ENCODE results near the gene POPDC2.
A peak's percentile ranks its signal among the peaks of the same experiment; 100 is the strongest.
"Not testable (repeated sequence)": the region's sequence is repeated elsewhere in the genome, so short reads cannot be mapped to it uniquely, and the experiment has no call there.

POPDC2 gene

GRCh38 chr3:119660474-119661440 is at the start of gene POPDC2:
Gene POPDC2 (minus strand): TSS chr3:119660589. CDS start chr3:119660423, 166 bp downstream.
- DNase-seq (ENCODE audit: low spot score) = no peak

GRCh38 chr3:119703820-119704531 is 43.6 kb upstream of the POPDC2 start:
- DNase-seq (ENCODE audit: low spot score) = no peak

DNA sequence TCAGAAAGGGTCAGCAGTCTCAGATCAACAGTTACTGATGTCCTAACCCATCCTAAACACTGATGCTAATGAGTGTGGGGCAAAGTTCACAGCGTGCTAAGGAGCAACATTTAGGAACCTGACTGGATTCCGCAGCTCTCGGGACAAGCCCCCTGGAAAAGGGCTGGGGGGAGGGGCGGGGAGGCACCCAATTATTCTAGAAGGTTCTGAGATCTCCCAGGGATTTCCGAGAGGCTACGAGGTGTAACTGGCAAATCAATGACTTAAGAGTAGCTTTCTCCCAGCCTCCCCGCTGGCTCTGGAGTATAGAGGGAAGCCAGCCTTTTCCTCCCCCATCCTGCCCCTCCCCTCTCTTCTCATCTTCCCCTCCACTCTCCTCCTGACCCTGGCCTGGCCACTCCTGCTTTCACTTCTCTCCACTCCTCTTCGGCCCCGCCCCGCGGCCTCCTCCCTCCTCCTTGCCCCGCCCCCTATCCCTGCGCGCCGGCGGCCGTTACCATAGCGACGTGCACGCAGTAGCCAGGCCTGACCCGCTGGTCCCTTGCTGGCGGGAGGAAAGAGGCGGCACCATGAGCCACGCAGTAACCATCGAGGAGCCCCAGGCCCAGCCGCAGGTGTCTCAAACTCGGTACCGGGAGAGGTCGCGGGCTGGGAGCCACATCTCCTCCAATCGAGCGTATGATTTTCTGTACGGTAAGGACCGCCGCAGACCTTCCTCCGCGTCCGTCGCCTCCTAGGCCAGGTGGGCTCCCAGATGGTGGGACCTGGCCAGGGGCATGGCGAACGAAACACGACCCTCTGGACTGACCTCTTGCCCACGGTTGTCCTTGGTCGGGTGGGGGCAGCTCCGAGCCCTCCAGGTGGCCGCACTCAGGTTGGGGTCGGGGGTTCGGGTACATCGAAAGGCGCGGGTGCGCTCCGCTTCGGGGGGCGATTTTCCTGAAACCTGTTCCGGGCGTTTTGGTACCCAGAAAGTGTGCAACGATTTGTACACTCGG is 42.4 kb upstream of the POPDC2 start, which contains the start of gene CFAP91:
CFAP91 (plus strand) TSS at position 493 of the 998 bp plus-strand sequence; CDS start at position 570, 77 bp downstream.
- DNase-seq (ENCODE audit: low spot score) = peak; percentile 66

GRCh38 chr3:119700920-119701734 is 40.7 kb upstream of the POPDC2 start:
- no peak for DNase-seq (ENCODE audit: low spot score)

GRCh38 chr3:119700269-119700919 is 40.0 kb upstream of the POPDC2 start:
- no peak for DNase-seq (ENCODE audit: low spot score)

DNA sequence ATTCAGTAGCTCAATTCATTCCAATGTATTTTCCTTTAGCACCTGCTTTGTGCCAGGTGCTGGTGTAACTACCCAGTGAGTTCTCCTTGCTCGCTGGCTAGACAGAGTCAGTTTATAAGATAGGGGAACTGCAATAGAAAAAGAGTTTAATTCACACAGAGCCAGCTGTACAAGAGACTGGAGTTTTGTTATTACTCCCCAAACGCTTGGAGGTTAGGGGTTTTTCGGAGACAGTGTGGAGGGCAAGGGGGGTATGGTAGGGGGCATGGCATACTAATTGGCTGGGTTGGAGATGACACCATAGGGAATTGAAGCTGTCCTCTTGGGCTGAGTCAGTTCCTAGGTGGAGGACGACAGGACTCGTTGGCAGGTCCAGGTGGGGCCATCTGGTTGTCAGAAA is 37.0 kb upstream of the POPDC2 start:
- no peak for DNase-seq (ENCODE audit: low spot score)

GRCh38 chr3:119695480-119695879 is 35.1 kb upstream of the POPDC2 start:
- no peak for DNase-seq (ENCODE audit: low spot score)

DNA sequence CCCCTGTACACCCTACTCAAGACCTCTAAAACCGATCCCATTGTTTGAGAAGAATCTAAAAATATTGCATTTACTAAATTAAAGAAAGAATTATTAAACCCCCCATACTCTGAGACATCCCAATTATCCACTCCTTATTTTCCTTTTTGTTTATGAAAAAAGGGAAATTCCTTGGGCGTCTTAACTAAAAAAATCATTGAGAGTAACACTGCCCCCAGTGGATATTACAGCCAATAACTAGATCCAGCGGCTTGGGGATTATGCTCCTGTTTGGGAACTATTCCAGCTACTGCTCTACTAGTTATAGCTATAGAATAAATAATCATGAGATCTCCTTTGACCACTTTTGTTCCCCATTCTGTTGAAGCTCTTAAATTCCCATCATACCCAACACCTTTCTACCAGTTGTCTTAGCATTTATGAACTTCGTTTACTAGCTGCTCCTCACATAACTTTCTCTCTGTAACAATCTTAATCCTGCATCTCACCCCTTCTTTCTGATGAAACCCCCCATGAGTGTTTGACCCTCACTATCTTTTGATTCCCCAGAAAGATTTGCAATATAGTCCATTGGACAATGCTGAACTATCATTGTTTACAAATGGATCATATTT is 29.8 kb upstream of the POPDC2 start:
- no peak for DNase-seq (ENCODE audit: low spot score)

DNA sequence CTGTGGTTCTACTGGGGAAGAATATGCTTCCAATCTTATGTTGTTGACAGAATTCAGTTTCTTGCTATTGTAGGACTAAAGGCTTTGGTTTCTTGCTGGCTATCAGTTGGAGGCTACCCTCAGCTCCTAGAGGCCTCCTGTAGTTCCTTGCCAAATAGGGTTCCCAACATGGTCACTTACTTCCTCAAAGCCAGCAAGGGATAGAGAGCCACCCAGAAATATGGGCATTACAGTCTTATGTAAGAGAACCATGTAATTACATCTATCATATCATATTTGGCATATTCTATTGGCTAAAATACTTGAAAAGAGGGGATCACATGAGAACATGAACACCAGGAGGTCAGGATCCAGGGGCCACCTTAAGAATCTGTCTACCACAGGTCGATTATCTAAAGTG is 23.0 kb upstream of the POPDC2 start:
- no peak for DNase-seq (ENCODE audit: low spot score)

DNA sequence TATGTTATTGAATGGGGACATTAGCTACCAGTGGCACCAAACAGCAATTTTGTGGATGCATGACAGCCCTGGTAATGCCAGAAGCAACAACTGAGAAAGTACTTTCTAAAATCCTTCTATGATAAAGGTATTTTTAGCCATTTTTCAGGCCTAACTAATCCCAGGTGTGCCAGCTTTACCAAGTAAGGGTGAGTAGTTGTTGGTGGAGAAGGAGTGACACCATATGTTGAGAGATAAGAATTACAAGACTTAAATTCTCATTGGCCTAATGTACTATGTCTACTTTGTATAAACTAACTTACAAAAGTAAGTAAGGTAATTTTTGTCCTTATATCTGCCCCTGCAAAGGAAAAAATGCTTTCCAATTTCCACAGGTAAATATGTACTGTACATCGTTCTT is 20.9 kb upstream of the POPDC2 start:
- DNase-seq (ENCODE audit: low spot score) = peak; percentile 38

DNA sequence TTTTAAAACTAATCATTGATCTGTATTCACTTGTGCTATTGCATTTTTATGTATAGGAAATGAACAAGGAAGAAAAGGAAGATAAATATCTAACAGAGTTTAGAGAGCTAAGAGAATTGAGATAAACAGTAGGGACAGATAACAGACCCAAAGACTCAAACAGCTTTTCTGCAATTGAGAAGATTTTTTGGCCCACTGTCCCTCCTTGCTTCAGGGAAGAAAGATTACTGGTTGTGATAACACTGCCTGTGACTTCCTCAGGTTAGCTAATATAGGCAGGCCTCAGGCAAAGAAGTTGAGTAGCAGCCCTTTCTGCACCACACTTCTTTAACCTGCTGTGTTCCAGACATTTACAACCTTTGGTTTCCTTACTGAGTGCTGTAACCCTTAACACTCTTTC is 19.5 kb upstream of the POPDC2 start:
- no peak for DNase-seq (ENCODE audit: low spot score)

- not testable (repeated sequence) for DNase-seq (ENCODE audit: low spot score)
Observed at GRCh38 chr3:119678209-119678608, 17.8 kb upstream of the POPDC2 start.

GRCh38 chr3:119677641-119677934 is 17.2 kb upstream of the POPDC2 start:
- no peak for DNase-seq (ENCODE audit: low spot score)

- peak; percentile 95 for DNase-seq (ENCODE audit: low spot score)
Observed at GRCh38 chr3:119676771-119677640, 16.6 kb upstream of the POPDC2 start, which contains the start of gene COX17. Gene COX17 (minus strand): TSS chr3:119677406. CDS start chr3:119677310, 96 bp downstream.

DNA sequence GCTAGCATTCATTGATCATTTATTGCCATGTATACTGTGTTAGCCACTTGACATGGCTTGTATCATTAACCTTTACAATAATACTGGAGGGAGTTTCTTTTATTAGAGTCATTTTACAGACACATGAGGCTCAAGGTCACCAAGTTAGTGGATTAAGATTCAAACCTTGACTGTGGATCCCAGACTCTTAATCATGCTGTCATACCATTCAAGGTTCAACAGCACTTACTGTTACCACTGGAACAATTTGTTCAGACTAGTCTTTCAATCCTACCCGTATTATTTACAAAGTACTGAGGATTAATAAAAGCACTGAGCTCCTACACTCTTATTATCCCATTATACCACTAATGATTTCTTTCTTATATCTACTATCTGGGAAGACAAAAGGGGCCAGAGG is 15.6 kb upstream of the POPDC2 start:
- no peak for DNase-seq (ENCODE audit: low spot score)

GRCh38 chr3:119675188-119675874 is 14.9 kb upstream of the POPDC2 start:
- DNase-seq (ENCODE audit: low spot score) = no peak

GRCh38 chr3:119673875-119674274 is 13.5 kb upstream of the POPDC2 start:
- no peak for DNase-seq (ENCODE audit: low spot score)

- DNase-seq (ENCODE audit: low spot score) = no peak
Observed at GRCh38 chr3:119672776-119673175, 12.4 kb upstream of the POPDC2 start.
